ENCODE results near the gene MAGEA8.
"Not testable (repeated sequence)": the region's sequence is repeated elsewhere in the genome, so short reads cannot be mapped to it uniquely, and the experiment has no call there.

The MAGEA8 gene

GRCh38 chrX:149908308-149908707 is 27.3 kb downstream of the MAGEA8 start:
- DNase-seq = no peak

DNA sequence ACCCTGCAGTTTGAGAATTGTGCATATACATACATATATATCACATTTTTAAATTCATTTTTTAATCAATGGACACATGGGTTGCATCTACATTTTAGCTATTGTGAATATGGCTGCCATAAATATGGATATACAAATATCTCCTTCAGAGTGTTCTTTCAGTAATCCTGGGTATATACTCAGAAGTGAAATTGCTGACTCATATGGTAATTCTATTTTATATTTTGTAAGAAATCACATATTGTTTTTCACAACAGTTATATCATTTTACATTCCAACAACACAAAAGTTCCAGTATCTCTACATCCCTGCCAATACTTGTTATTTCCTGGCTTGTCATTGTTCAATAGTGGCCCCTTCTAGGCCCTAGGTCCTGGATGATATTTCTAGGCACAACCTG is 27.7 kb downstream of the MAGEA8 start:
- DNase-seq = no peak

GRCh38 chrX:149909324-149910177 is 28.6 kb downstream of the MAGEA8 start:
- no peak for DNase-seq

DNA sequence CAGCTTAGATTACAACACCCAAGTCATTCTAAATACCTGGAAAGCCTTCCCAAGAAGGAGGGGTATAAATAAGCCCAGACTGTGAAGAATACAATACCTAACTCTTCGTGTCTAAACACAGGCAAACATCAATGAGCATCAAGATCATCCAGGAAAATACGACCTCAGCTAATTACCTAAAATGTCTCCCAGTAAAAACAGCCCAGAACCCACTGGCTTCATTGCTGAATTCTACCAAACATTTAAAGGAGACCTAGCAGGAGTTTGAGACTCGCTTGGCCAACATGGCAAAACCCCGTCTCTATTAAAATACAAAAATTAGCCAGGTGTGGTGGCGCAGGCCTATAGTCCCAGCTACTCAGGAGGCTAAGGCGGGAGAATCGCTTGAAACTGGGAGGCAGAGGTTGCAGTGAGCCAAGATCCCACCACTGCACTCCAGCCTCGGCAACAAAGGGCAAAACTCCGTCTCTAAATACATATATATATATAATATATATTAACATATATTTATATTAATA is 29.3 kb downstream of the MAGEA8 start:
- DNase-seq = no peak

- no peak for DNase-seq
Observed at GRCh38 chrX:149916745-149917392, 35.9 kb downstream of the MAGEA8 start.

- DNase-seq = not testable (repeated sequence)
Observed at GRCh38 chrX:149923836-149924235, 42.9 kb downstream of the MAGEA8 start.

DNA sequence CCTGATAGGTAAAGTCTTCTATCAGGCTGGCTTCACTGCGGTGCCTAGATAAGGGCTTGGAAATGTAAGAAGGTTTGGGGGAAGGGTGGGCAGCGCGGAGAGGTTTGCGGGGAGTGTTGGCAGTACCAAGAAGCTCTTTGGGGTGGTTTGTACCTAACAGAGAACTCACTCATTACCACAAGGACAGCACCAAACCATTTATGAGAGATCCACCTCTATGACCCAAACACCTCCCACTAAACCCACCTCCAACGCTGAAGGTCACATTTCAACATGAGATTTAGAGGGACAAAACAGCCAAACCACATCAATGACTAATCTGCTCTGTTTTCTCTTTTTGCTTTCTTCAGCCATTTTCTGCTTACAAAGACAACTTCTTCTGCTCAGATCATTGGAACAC is 43.5 kb downstream of the MAGEA8 start:
- not testable (repeated sequence) for DNase-seq

DNA sequence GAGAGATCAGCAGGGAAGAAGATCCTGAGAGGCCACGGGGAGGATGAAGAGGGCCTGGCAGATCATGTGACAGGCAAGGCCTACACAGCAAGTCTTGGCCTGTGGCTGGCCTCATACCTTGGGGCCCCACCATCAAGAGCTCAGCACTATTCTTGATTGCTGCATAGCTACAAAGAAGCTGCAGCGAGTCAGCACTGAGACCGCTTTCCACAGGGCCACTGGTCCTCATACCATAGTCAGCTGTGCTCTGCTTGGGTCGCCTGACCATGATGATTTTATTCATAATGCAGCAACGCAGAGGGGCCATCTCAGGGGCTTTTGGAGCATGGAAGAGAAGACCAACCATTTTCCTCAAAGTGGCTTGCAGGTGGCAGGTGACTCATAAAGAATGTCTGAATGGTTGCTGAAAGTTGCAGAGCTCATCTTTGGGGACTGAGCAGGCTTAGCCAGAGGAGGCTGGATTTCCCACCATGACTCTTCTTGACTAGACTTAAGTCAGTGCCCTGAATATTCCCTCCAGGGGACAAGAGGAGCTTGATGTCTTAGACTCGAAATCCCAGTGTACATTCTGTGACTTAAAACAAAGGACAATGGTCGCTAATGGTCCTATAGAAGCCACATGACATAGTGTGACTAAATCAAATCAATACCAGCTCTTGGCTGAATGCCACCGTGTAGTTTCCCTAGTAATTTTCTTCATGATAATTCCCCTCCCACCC is 46.4 kb downstream of the MAGEA8 start:
- not testable (repeated sequence) for DNase-seq

GRCh38 chrX:149927964-149928258 is 46.9 kb downstream of the MAGEA8 start:
- DNase-seq = not testable (repeated sequence)

DNA sequence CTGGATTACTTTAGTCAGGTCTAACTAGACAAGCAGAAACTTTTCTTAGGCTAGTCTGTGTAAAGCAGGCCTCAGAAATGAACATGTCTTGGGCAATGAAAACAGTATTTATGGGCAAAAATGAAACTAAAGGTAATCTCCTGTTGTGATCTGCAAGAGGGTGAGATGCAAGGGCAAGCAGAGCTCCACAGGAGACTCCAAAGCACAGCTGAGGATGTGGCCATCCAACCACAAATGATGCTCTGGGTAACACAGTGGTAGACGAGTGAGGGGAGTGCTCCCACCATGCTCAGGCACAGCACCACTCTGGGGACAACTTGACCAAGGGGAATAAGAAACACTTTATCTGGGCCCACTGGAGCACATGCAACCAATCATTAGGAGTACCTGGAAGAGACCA is 47.7 kb downstream of the MAGEA8 start:
- DNase-seq = not testable (repeated sequence)

DNA sequence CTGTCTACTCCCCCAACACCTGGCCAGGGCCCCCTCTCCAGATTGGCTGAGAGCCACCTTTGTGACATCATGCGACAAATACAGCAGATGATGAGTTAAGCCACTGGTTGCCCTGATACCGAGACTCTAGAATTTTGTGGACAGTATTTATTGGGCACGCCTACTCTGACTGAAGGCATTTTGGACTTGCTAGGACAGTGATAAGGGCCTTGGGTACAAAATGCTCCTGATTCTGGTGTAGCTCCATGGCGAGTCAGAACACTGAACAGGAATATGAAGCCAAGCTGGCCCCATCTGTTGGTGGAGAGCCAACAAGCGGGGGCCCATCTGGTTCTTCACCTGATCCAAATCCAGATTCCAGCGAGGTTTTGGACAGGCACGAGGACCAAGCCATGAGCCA is 48.4 kb downstream of the MAGEA8 start, which contains the start of gene HSFX4:
HSFX4 (plus strand) TSS at position 174 of the 400 bp plus-strand sequence; CDS start at position 246, 72 bp downstream.
- not testable (repeated sequence) for DNase-seq

- not testable (repeated sequence) for DNase-seq
Observed at GRCh38 chrX:149931355-149931754, 50.4 kb downstream of the MAGEA8 start.

DNA sequence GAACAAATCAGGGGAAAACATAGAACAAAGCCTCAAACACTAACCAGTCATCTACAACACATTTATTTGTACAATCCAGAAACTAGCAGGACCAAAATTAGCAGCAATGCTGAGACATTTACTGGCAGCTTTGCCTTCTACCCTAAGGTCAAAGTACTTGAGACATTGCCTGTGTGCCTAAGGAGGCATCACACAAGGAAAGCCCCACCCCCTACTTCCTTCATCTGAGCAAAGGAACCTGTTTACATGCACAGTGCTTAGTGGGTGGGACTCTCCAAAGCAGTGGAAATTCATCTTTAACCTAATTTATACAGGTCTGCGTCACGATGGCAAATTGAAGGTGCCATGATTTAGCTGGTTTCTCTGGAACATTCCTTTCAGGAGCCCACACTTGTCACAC is 51.2 kb downstream of the MAGEA8 start:
- DNase-seq = not testable (repeated sequence)

GRCh38 chrX:149932970-149933369 is 52.0 kb downstream of the MAGEA8 start:
- DNase-seq = not testable (repeated sequence)

GRCh38 chrX:149933547-149933946 is 52.6 kb downstream of the MAGEA8 start:
- not testable (repeated sequence) for DNase-seq

Data from activated CD4-positive, alpha-beta T cell treated with anti-CD3 and anti-CD28 coated beads, Interleukin-2, amount 50 U/mL, for 4 hours (primary cell).